ENCODE results near the gene SCAMP1. TPM values are rescaled to one million over a fixed set of nuclear protein-coding genes. Genes with fewer than 3 reads are reported as not detected.

Gene SCAMP1
- polyA plus RNA-seq, 1 donor, result 27.3 TPM

- 100% methylated on average over 1 of the region's 4 CpGs for WGBS (ENCODE audit: insufficient coverage, low lambda C conversion rate)
- Histone ChIP-seq H3K27me3 (ENCODE audit: control insufficient read depth, insufficient read depth, low read length) (no peaks in the 10 kb centered on the region), H3K4me3 (ENCODE audit: low read length) (no peak overlapping the region), H3K4me1 (ENCODE audit: control insufficient read depth, insufficient read depth, low read length) (peaks cover 5% of the 10 kb centered on the region), H3K36me3 (ENCODE audit: control insufficient read depth, insufficient read depth, low read length) (peaks cover 58% of the 10 kb centered on the region), H3K27ac (ENCODE audit: low read length) (no peak overlapping the region), H3K9me3 (ENCODE audit: control insufficient read depth, low read depth, low read length) (no peaks in the 10 kb centered on the region)
- DNase-seq, result no peak
Measured at GRCh38 chr5:78487846-78488245, 127.4 kb downstream of the SCAMP1 start.

GRCh38 chr5:78490709-78491485 is 130.5 kb downstream of the SCAMP1 start:
- no CpG with 5 or more reads among the region's 4 CpGs for WGBS (ENCODE audit: insufficient coverage, low lambda C conversion rate)
- H3K27me3 ChIP-seq (ENCODE audit: control insufficient read depth, insufficient read depth, low read length), result no peaks in the 10 kb centered on the region
- H3K4me3 ChIP-seq (ENCODE audit: low read length), result no peak overlapping the region
- H3K9me3 ChIP-seq (ENCODE audit: control insufficient read depth, low read depth, low read length), result no peaks in the 10 kb centered on the region
- H3K36me3 ChIP-seq (ENCODE audit: control insufficient read depth, insufficient read depth, low read length), result peaks cover 49% of the 10 kb centered on the region
- no peak for DNase-seq
- H3K27ac ChIP-seq (ENCODE audit: low read length), result no peak overlapping the region
- H3K4me1 ChIP-seq (ENCODE audit: control insufficient read depth, insufficient read depth, low read length), result peaks cover 5% of the 10 kb centered on the region

GRCh38 chr5:78492224-78492623 is 131.8 kb downstream of the SCAMP1 start:
- Histone ChIP-seq H3K27me3 (ENCODE audit: control insufficient read depth, insufficient read depth, low read length) (no peaks in the 10 kb centered on the region), H3K36me3 (ENCODE audit: control insufficient read depth, insufficient read depth, low read length) (peaks cover 43% of the 10 kb centered on the region), H3K4me3 (ENCODE audit: low read length) (no peak overlapping the region), H3K9me3 (ENCODE audit: control insufficient read depth, low read depth, low read length) (no peaks in the 10 kb centered on the region), H3K4me1 (ENCODE audit: control insufficient read depth, insufficient read depth, low read length) (peaks cover 11% of the 10 kb centered on the region), H3K27ac (ENCODE audit: low read length) (no peak overlapping the region)
- no peak for DNase-seq
- WGBS (ENCODE audit: insufficient coverage, low lambda C conversion rate), result no CpG with 5 or more reads among the region's 2 CpGs

GRCh38 chr5:78492650-78493049 is 132.2 kb downstream of the SCAMP1 start:
- H3K27ac ChIP-seq (ENCODE audit: low read length), result no peak overlapping the region
- no peak for DNase-seq
- peaks cover 39% of the 10 kb centered on the region for H3K36me3 ChIP-seq (ENCODE audit: control insufficient read depth, insufficient read depth, low read length)
- peaks cover 11% of the 10 kb centered on the region for H3K4me1 ChIP-seq (ENCODE audit: control insufficient read depth, insufficient read depth, low read length)
- no CpG with 5 or more reads among the region's 7 CpGs for WGBS (ENCODE audit: insufficient coverage, low lambda C conversion rate)
- H3K9me3 ChIP-seq (ENCODE audit: control insufficient read depth, low read depth, low read length), result no peaks in the 10 kb centered on the region
- H3K27me3 ChIP-seq (ENCODE audit: control insufficient read depth, insufficient read depth, low read length), result no peaks in the 10 kb centered on the region
- H3K4me3 ChIP-seq (ENCODE audit: low read length), result no peak overlapping the region

- peaks cover 25% of the 10 kb centered on the region for H3K36me3 ChIP-seq (ENCODE audit: control insufficient read depth, insufficient read depth, low read length)
Measured at GRCh38 chr5:78495800-78496199, 135.4 kb downstream of the SCAMP1 start.

GRCh38 chr5:78496373-78496772 is 136.0 kb downstream of the SCAMP1 start:
- Histone ChIP-seq H3K36me3 (ENCODE audit: control insufficient read depth, insufficient read depth, low read length) (peaks cover 22% of the 10 kb centered on the region), H3K27ac (ENCODE audit: low read length) (no peak overlapping the region), H3K27me3 (ENCODE audit: control insufficient read depth, insufficient read depth, low read length) (no peaks in the 10 kb centered on the region), H3K4me1 (ENCODE audit: control insufficient read depth, insufficient read depth, low read length) (peaks cover 6% of the 10 kb centered on the region), H3K4me3 (ENCODE audit: low read length) (no peak overlapping the region), H3K9me3 (ENCODE audit: control insufficient read depth, low read depth, low read length) (no peaks in the 10 kb centered on the region)
- no peak for DNase-seq

More at GRCh38 chr5:78495800-78496199, 135.4 kb downstream of the SCAMP1 start:
- H3K9me3 ChIP-seq (ENCODE audit: control insufficient read depth, low read depth, low read length), result no peaks in the 10 kb centered on the region
- peaks cover 6% of the 10 kb centered on the region for H3K4me1 ChIP-seq (ENCODE audit: control insufficient read depth, insufficient read depth, low read length)
- no peaks in the 10 kb centered on the region for H3K27me3 ChIP-seq (ENCODE audit: control insufficient read depth, insufficient read depth, low read length)
- no peak overlapping the region for H3K4me3 ChIP-seq (ENCODE audit: low read length)
- 87% methylated on average over 4 of the region's 6 CpGs for WGBS (ENCODE audit: insufficient coverage, low lambda C conversion rate)
- H3K27ac ChIP-seq (ENCODE audit: low read length), result no peak overlapping the region
- no peak for DNase-seq

GRCh38 chr5:78497573-78498533 is 137.4 kb downstream of the SCAMP1 start:
- Histone ChIP-seq H3K27ac (ENCODE audit: low read length) (no peak overlapping the region), H3K4me1 (ENCODE audit: control insufficient read depth, insufficient read depth, low read length) (peaks cover 6% of the 10 kb centered on the region), H3K4me3 (ENCODE audit: low read length) (no peak overlapping the region), H3K27me3 (ENCODE audit: control insufficient read depth, insufficient read depth, low read length) (no peaks in the 10 kb centered on the region), H3K9me3 (ENCODE audit: control insufficient read depth, low read depth, low read length) (no peaks in the 10 kb centered on the region), H3K36me3 (ENCODE audit: control insufficient read depth, insufficient read depth, low read length) (peaks cover 12% of the 10 kb centered on the region)
- DNase-seq, result no peak
- WGBS (ENCODE audit: insufficient coverage, low lambda C conversion rate), result 94% methylated on average over 8 of the region's 13 CpGs

GRCh38 chr5:78499485-78499884 is 139.1 kb downstream of the SCAMP1 start:
- no peak overlapping the region for H3K27ac ChIP-seq (ENCODE audit: low read length)
- no peak overlapping the region for H3K4me3 ChIP-seq (ENCODE audit: low read length)
- WGBS (ENCODE audit: insufficient coverage, low lambda C conversion rate), result 20% methylated on average over 1 of the region's 1 CpG
- no peaks in the 10 kb centered on the region for H3K9me3 ChIP-seq (ENCODE audit: control insufficient read depth, low read depth, low read length)
- H3K4me1 ChIP-seq (ENCODE audit: control insufficient read depth, insufficient read depth, low read length), result peaks cover 7% of the 10 kb centered on the region
- H3K27me3 ChIP-seq (ENCODE audit: control insufficient read depth, insufficient read depth, low read length), result no peaks in the 10 kb centered on the region
- no peak for DNase-seq
- H3K36me3 ChIP-seq (ENCODE audit: control insufficient read depth, insufficient read depth, low read length), result peaks cover 6% of the 10 kb centered on the region

- Histone ChIP-seq H3K4me1 (ENCODE audit: control insufficient read depth, insufficient read depth, low read length) (peaks cover 11% of the 10 kb centered on the region), H3K27me3 (ENCODE audit: control insufficient read depth, insufficient read depth, low read length) (no peaks in the 10 kb centered on the region), H3K9me3 (ENCODE audit: control insufficient read depth, low read depth, low read length) (no peaks in the 10 kb centered on the region), H3K36me3 (ENCODE audit: control insufficient read depth, insufficient read depth, low read length) (peaks cover 6% of the 10 kb centered on the region), H3K4me3 (ENCODE audit: low read length) (no peak overlapping the region), H3K27ac (ENCODE audit: low read length) (no peak overlapping the region)
- no CpG with 5 or more reads among the region's 2 CpGs for WGBS (ENCODE audit: insufficient coverage, low lambda C conversion rate)
- no peak for DNase-seq
Measured at GRCh38 chr5:78500028-78500427, 139.6 kb downstream of the SCAMP1 start.

- Histone ChIP-seq H3K4me3 (ENCODE audit: low read length) (no peak overlapping the region), H3K27me3 (ENCODE audit: control insufficient read depth, insufficient read depth, low read length) (no peaks in the 10 kb centered on the region), H3K9me3 (ENCODE audit: control insufficient read depth, low read depth, low read length) (no peaks in the 10 kb centered on the region), H3K36me3 (ENCODE audit: control insufficient read depth, insufficient read depth, low read length) (peaks cover 6% of the 10 kb centered on the region), H3K27ac (ENCODE audit: low read length) (no peak overlapping the region), H3K4me1 (ENCODE audit: control insufficient read depth, insufficient read depth, low read length) (peaks cover 16% of the 10 kb centered on the region)
- DNase-seq, result no peak
- WGBS (ENCODE audit: insufficient coverage, low lambda C conversion rate), result no CpG with 5 or more reads among the region's 5 CpGs
Measured at GRCh38 chr5:78500871-78501270, 140.5 kb downstream of the SCAMP1 start.
